IMR-90 (cell line): ENCODE data around the gene TCN1.

Experiments
- BHLHE40 ChIP-seq: fragments of 150-350 bp; IDR thresholded peaks from 2 replicates; pipeline ENCODE4 v1.6.1; 2016; ENCODE audit warnings: mild to moderate bottlenecking, low read depth, low read length
- CEBPB ChIP-seq: IDR thresholded peaks from 2 replicates; pipeline ENCODE4 v1.6.1; 2012; ENCODE audit warnings: low read depth, low read length, improper control_type of control experiment
- CHD1 ChIP-seq: IDR thresholded peaks from 2 replicates; pipeline ENCODE4 v1.6.1; 2012; ENCODE audit warnings: low read depth, low read length, improper control_type of control experiment
- CTCF ChIP-seq: conservative IDR thresholded peaks from 2 replicates; pipeline ENCODE4 v1.5.1; 2012; ENCODE audit warnings: mild to moderate bottlenecking, low read depth, low read length, improper control_type of control experiment
- MAFK ChIP-seq: IDR thresholded peaks from 2 replicates; pipeline ENCODE4 v1.6.1; 2012; ENCODE audit warnings: low read depth, low read length, improper control_type of control experiment
- MAZ ChIP-seq: IDR thresholded peaks from 2 replicates; pipeline ENCODE4 v1.6.1; 2012; ENCODE audit warnings: low read depth, mild to moderate bottlenecking, low read length, improper control_type of control experiment, moderate library complexity, borderline replicate concordance
- MXI1 ChIP-seq: IDR thresholded peaks from 2 replicates; pipeline ENCODE4 v1.6.1; 2012; ENCODE audit warnings: low read depth, mild to moderate bottlenecking, low read length, moderate library complexity, borderline replicate concordance
- NFE2L2 ChIP-seq: fragments of 150-350 bp; IDR thresholded peaks from 2 replicates; pipeline ENCODE4 v1.6.1; 2016; ENCODE audit warnings: low read depth, mild to moderate bottlenecking, low read length
- POLR2A ChIP-seq: IDR thresholded peaks from 2 replicates; pipeline ENCODE4 v1.6.1; 2012; ENCODE audit warnings: mild to moderate bottlenecking, low read depth, low read length
- RAD21 ChIP-seq: IDR thresholded peaks from 2 replicates; pipeline ENCODE4 v1.6.1; 2012; ENCODE audit warnings: low read length, improper control_type of control experiment
- RCOR1 ChIP-seq: IDR thresholded peaks from 2 replicates; pipeline ENCODE4 v1.6.1; 2012; ENCODE audit warnings: mild to moderate bottlenecking, low read length, improper control_type of control experiment; ENCODE audit not compliant: insufficient replicate concordance
- RFX5 ChIP-seq: IDR thresholded peaks from 2 replicates; pipeline ENCODE4 v1.8.0; 2012; ENCODE audit warnings: low read depth, mild to moderate bottlenecking, low read length, moderate library complexity
- SMC3 ChIP-seq: fragments of 150-350 bp; IDR thresholded peaks from 2 replicates; pipeline ENCODE4 v1.6.1; 2016; ENCODE audit warnings: low read depth, mild to moderate bottlenecking, antibody characterized with exemption, low read length, moderate library complexity
- USF2 ChIP-seq: fragments of 150-350 bp; IDR thresholded peaks from 2 replicates; pipeline ENCODE4 v1.6.1; 2017; ENCODE audit warnings: mild to moderate bottlenecking, antibody characterized with exemption, low read length, low read depth

GRCh38 chr11:59839615-59840014, 26.7 kb downstream of the TCN1 start:
- no peak for TF ChIP-seq CTCF
- TF ChIP-seq NFE2L2: no peak
- no peak for TF ChIP-seq USF2
- no peak for TF ChIP-seq CEBPB
- TF ChIP-seq RFX5: no peak
- TF ChIP-seq POLR2A: no peak
- TF ChIP-seq MAZ: no peak
- no peak for TF ChIP-seq RAD21
- no peak for TF ChIP-seq MAFK
- no peak for TF ChIP-seq RCOR1
- TF ChIP-seq SMC3: no peak
- no peak for TF ChIP-seq CHD1
- no peak for TF ChIP-seq BHLHE40
- no peak for TF ChIP-seq MXI1
